NCI-H146 treated with DMSO at 0.1 percent for 48 hours (cell line): ENCODE data around the gene CDH4.

Experiments
- DNase-seq: peaks from one replicate; lab custom pipeline; 2025; ENCODE audit not compliant: unreplicated experiment; lab: John Stamatoyannopoulos, UW

CDH4 gene

DNA sequence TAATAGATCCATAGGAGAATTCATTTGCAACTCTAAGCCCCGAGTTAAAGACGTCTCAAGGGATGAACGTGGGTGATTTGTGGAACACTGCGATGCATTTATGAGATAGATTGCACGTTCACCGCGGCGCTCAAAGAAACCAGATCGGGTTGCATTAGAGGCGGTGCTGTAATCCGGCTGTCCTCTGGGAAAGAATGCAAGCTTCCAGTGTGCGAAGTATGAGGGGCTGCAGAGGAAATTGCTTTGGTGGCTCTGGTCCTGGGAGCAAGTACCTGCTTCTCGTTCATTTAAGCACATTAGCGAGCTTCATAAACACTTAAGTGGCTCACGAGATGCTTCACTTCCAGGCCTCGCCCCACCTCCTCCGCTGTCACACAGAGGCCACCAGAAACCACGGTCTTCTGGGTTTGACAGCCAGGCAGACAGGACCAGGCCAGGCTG is 182.3 kb downstream of the CDH4 start:
- DNase-seq = no peak

- DNase-seq = no peak
Measured at GRCh38 chr20:61435184-61435822, 183.2 kb downstream of the CDH4 start.

DNA sequence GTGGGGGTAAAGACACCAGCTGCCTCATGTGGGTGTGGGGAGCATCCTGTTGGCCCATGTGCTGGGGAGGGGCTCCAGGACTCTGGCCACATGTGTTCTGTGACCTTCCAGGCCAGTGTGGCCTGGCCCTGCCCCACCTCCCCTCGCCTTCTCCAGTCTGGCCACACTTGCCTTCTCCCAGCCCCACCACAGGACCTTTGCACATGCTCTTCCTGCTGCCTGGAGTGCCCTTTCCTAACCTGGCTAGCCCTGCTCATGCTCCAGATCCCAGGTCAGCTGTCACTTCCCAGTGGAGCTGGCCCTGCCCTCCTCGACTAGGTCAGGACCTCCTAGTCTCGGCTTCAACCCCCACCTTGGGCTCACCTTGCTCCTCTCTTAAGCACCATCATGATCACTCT is 183.8 kb downstream of the CDH4 start:
- no peak for DNase-seq

DNA sequence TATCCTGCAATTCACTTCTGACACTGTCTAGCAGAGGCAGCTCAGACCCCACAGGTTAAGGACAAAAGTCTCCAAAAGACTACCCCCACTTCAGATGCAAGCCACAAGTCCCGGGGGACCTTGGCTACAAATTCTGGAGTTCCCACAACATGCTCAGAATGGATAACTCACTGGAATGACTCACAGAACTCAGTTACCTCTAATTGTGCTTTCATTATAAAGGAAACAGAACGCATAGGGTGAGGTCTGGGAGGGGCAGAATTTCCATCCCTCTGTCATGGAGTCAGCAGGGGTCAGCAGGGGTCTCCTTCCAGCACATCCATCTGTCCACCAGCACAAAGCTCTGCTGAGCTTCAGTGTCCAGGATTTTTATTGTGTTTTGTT is 184.2 kb downstream of the CDH4 start:
- DNase-seq = no peak

- no peak for DNase-seq
Measured at GRCh38 chr20:61436667-61437279, 184.7 kb downstream of the CDH4 start.

- no peak for DNase-seq
Measured at GRCh38 chr20:61437280-61438206, 185.5 kb downstream of the CDH4 start.

GRCh38 chr20:61438285-61438684 is 186.2 kb downstream of the CDH4 start:
- no peak for DNase-seq

GRCh38 chr20:61439251-61439650 is 187.2 kb downstream of the CDH4 start:
- no peak for DNase-seq

DNA sequence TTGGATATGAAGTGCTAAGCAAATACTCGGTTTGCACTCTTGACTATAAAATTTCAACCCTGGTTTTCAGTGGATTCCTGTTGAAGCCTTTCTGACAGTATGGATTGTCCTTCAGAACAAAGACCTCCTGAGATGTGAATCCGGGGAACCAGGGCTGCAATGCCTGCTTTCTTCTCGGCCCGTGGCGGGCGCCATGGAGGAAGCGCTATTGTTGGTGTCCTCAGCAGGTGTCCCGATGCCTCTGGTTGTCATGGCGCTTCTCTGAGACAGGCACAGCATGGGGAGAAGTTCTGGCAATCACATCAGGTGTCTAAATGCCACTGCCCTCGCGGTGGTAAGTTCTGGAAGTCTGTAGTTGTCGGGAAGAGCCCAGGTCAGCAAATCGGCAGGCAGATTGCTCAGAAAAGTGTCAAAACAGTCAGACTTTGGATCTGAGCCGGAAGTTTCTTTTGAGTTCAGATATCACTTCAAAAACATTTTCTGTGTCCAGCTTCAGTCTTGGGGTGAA is 188.5 kb downstream of the CDH4 start:
- DNase-seq = no peak

GRCh38 chr20:61441537-61441936 is 189.5 kb downstream of the CDH4 start:
- DNase-seq = no peak

DNA sequence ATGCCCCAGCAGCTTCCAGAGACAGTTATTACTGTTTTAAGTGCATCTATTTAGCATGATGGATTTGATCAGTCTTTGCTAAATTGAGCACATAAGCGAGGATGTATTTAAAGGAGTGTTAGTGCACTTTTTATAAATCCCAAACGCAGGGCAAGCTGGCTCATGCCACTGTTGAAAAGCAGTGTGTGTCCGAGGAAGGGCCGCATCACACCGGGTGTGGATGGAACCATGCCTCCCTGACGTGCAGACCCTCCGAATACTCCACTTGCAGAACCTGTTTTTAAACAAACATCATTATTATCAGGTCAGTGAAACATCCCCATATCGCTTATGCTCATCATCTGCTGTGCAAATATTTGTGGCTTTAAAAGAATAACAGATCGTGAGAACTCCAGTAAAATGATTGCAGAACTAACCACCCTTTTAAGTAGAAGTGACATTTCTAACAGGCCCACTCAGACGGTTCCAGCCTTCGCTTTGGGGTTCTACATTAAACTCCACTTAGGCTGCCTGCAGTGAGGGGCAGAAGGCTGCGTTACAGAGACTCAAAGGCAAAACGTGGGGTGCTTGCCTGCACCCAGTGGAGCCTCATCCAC is 190.1 kb downstream of the CDH4 start:
- no peak for DNase-seq

DNA sequence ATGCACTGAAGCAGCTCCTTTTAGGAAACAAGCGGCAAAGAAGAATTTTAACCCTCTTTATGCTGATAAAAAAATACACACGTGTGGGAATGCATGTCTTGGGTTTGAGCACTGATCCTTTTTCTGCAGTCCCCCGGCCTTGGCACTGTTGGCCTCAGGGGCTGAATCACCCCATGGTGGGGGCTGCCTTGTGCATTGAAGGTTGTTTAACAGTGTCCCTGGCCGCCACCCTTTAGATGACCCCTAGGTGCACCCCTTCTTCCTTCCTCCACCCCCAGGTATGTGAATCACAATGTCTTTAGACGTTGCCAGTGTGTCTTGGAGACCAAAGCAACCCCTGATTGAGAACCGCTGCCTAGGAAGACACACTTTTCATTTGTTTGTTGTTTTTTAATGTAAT is 190.7 kb downstream of the CDH4 start:
- no peak for DNase-seq

- no peak for DNase-seq
Measured at GRCh38 chr20:61443443-61444126, 191.5 kb downstream of the CDH4 start.

GRCh38 chr20:61444637-61445036 is 192.6 kb downstream of the CDH4 start:
- no peak for DNase-seq

GRCh38 chr20:61445138-61445537 is 193.1 kb downstream of the CDH4 start:
- no peak for DNase-seq

DNA sequence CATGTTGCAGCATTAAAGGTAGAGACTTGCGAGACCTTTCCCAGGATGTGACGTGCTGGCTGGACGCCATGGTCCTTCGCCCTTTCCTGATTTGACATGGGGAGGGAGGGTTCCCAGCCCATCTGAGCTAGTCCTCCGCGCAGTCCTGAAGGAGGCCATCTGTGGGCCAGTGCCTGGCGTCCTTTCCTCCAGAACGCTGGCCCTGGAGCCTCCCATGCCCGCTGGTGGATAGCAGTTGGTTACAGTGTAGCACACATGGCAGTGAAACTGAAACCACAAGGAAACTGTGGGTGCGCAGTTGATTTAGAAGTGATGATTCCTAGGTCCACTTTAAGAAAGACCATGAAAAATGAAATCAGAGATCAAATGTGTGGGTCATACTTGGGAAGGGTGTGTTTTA is 193.7 kb downstream of the CDH4 start:
- no peak for DNase-seq

DNA sequence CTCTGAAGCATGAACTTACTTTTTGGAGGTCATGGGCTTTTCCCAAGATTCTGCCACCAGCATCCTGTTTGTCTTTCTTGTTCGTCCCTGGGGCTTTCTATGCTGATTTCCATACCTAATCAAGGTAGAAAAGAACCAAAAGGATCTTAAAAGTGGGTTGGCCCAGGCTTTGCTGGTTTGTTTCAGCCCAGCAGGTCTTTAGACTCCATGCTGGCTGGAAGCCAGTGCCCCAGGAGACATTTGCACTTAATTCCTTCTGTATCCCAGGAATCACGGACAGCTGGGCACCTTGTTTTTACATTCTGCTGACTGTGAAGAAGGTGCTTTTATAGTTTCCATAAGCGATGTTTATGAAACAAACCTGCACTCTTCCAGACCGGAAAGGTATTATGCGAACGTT is 195.9 kb downstream of the CDH4 start:
- DNase-seq = no peak

GRCh38 chr20:61448386-61448785 is 196.3 kb downstream of the CDH4 start:
- DNase-seq = no peak

- DNase-seq = no peak
Measured at GRCh38 chr20:61449057-61449609, 197.1 kb downstream of the CDH4 start.

DNA sequence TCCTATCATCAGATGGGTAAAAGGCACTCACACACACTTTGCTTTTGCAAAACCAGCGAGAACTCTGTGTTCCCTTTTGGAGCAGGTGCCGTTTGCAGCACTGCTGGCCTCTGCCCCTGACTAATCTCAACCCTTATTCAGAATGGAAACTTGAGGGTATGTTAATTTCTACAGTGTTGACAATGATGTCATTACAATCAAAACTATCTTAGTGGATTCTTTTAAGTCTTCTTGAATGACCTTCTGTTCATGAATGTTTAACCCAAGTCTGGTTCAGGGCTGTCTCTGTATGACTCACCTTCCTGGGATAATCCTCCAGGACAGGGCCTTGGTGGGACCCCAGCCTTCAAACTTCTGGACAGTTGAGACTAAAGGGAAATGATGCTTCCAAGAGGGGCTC is 197.9 kb downstream of the CDH4 start:
- DNase-seq = no peak

- no peak for DNase-seq
Measured at GRCh38 chr20:61450549-61450948, 198.5 kb downstream of the CDH4 start.
